Neural progenitor cell (in vitro differentiated cells): ENCODE data around the gene GEMIN5.
"Not testable (repeated sequence)": the region's sequence is repeated elsewhere in the genome, so short reads cannot be mapped to it uniquely, and the experiment has no call there.

Experiments used
- CTCF ChIP-seq: fragments of 200-600 bp; sonication (generic); IDR thresholded peaks from 2 replicates; pipeline ENCODE4 v1.5.1; 2017; ENCODE audit warnings: antibody characterized with exemption, mild to moderate bottlenecking
- EZH2 ChIP-seq: fragments of 200-600 bp; sonication (generic); IDR thresholded peaks from 2 replicates; pipeline ENCODE4 v1.6.1; 2017; ENCODE audit warnings: antibody characterized with exemption, mild to moderate bottlenecking, moderate library complexity
- EZH2phosphoT487 ChIP-seq: fragments of 200-600 bp; sonication (generic); IDR thresholded peaks from 2 replicates; pipeline ENCODE4 v1.6.1; 2017; ENCODE audit warnings: antibody characterized with exemption

- not testable (repeated sequence) for TF ChIP-seq CTCF, EZH2phosphoT487, EZH2
Observed at GRCh38 chr5:154905601-154906000, 32.4 kb downstream of the GEMIN5 start.
